ENCODE measurements around the gene RFESD. TPM values are rescaled to one million over a fixed set of nuclear protein-coding genes. Genes with fewer than 3 reads are reported as not detected.

RFESD gene
- total and polyA plus RNA-seq, 7 donors = 1.2 to 4.9 (median 1.7) TPM; not detected in 1

DNA sequence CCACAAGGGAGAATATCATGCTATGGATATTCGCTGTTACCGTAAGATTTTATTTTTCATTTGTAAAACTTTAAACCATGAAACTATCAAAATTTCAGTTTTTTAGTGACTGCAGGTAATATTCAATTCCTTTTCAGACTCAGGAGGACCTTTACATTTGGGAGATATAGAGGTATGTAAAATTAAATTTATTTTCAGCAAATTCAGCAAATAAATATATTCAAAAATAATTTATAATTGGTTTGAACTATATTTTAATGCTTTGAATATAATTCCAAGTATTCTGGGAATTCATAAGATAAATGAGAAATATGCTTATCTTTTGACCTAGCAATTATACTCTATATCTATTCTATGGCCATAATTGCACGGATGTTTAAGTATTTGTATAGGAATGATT lies 7.6 kb downstream of the RFESD start:
- H3K4me3 ChIP-seq = no peak overlapping the region
- H3K9me3 ChIP-seq = no peaks in the 10 kb centered on the region
- H3K36me3 ChIP-seq = peaks cover 0 to 5% (median 0%) of the 10 kb centered on the region in 4 donors
- intact Hi-C loops (cut with DNase I) = no loop called here
- H3K4me1 ChIP-seq = no peaks in the 10 kb centered on the region
- DNase-seq = no peak
- 93 to 98% methylated on average over 3 of the region's 3 CpGs for WGBS, 2 donors
- TF ChIP-seq POLR2A (IDR thresholded peaks at IDR 0.05) = no peak
- no peak for TF ChIP-seq CTCF (IDR thresholded peaks at IDR 0.05)
- no peak for TF ChIP-seq EP300 (IDR thresholded peaks at IDR 0.05)
- TF ChIP-seq POLR2AphosphoS5 (IDR thresholded peaks at IDR 0.05) = no peak
- no peaks in the 10 kb centered on the region for H3K27me3 ChIP-seq
- no peak overlapping the region for H3K27ac ChIP-seq

GRCh38 chr5:95655575-95655974 lies 9.0 kb downstream of the RFESD start:
- H3K9me3 ChIP-seq = no peaks in the 10 kb centered on the region
- no peak overlapping the region for H3K4me3 ChIP-seq
- no peaks in the 10 kb centered on the region for H3K4me1 ChIP-seq
- H3K27me3 ChIP-seq = no peaks in the 10 kb centered on the region
- 74 to 93% methylated on average over 1 of the region's 1 CpG for WGBS, 2 donors
- intact Hi-C loops (cut with DNase I) = no loop called here
- H3K27ac ChIP-seq = no peak overlapping the region
- no peak for TF ChIP-seq EP300 (IDR thresholded peaks at IDR 0.05)
- TF ChIP-seq POLR2AphosphoS5 (IDR thresholded peaks at IDR 0.05) = no peak
- no peak for TF ChIP-seq CTCF (IDR thresholded peaks at IDR 0.05)
- TF ChIP-seq POLR2A (IDR thresholded peaks at IDR 0.05) = no peak
- peaks cover 0 to 5% (median 0%) of the 10 kb centered on the region in 4 donors for H3K36me3 ChIP-seq
- no peak for DNase-seq

DNA sequence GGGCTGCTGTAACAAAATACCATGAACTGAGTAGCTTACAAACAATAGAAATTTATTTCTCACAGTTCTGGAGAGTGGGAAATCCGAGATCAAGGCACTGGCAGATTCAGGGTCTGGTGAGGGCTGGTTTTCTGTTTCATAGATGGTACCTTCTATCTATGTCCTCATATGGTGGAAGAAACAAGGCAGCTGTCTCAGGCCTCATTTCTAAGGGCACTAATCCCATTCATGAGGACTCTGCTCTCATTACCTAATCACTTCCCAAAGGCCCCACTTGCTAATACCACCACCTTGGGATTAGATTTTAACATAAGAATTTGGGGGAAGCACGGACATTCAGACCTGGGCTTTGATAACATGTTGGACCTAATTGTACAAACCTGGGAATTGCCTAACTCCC lies 13.5 kb downstream of the RFESD start:
- H3K4me3 ChIP-seq = no peak overlapping the region
- intact Hi-C loops (cut with DNase I) = loop anchor here (5.0 kb wide), 1 partner anchor 102 kb away; no protein-coding TSS in a partner anchor
- no peak for TF ChIP-seq POLR2A (IDR thresholded peaks at IDR 0.05)
- peaks cover 0 to 13% (median 5%) of the 10 kb centered on the region in 4 donors for H3K4me1 ChIP-seq
- no peak for DNase-seq
- H3K36me3 ChIP-seq = no peaks in the 10 kb centered on the region
- WGBS, 2 donors = 92 to 93% methylated on average over 2 of the region's 2 CpGs
- no peak overlapping the region for H3K27ac ChIP-seq
- H3K9me3 ChIP-seq = no peaks in the 10 kb centered on the region
- H3K27me3 ChIP-seq = no peaks in the 10 kb centered on the region

- no peaks in the 10 kb centered on the region for H3K9me3 ChIP-seq
- no peak overlapping the region for H3K4me3 ChIP-seq
- intact Hi-C loops (cut with DNase I) = loop anchor here (5.0 kb wide), 1 partner anchor 99 kb away; no protein-coding TSS in a partner anchor
- H3K36me3 ChIP-seq = no peaks in the 10 kb centered on the region
- H3K27ac ChIP-seq = no peak overlapping the region
- H3K27me3 ChIP-seq = no peaks in the 10 kb centered on the region
- no peak for TF ChIP-seq EP300 (IDR thresholded peaks at IDR 0.05)
- no peak for TF ChIP-seq POLR2A (IDR thresholded peaks at IDR 0.05)
- TF ChIP-seq POLR2AphosphoS5 (IDR thresholded peaks at IDR 0.05) = no peak
- TF ChIP-seq CTCF (IDR thresholded peaks at IDR 0.05) = no peak
- no peak for DNase-seq
- H3K4me1 ChIP-seq = peaks cover 0 to 14% (median 7%) of the 10 kb centered on the region in 4 donors
Observed at GRCh38 chr5:95662946-95663345, 16.4 kb downstream of the RFESD start.

DNA sequence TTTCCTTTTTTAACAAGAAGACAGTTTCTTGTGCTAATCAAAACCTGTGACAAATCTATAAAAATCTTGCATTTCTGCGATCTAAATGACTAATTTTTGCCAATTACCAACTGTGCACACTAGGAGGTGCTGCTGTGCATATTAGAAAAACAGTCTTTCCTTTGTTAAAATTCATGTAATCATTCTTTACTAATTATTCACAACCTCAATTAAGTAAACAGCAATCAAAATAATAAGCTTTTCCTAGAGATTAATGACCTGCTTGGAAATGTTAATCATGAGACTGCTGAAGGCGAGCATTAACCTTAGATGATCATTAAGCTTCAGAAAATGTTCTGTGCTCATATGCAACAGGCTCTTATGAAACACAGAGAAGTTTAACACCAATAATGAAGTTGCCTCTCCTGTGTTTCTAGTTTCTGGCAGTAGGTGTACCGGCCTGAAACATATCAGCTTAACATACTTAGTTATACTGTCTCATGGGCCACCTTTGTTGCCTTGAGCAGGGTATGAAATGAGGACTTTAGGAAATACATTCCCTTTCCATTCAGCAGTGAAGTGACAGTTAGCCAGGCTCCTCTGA lies 17.7 kb downstream of the RFESD start:
- no peak for DNase-seq
- no peaks in the 10 kb centered on the region for H3K9me3 ChIP-seq
- intact Hi-C loops (cut with DNase I) = loop anchor here (1.0 to 5.0 kb wide), 2 partner anchors 98 to 183 kb away; no protein-coding TSS in a partner anchor
- 11 to 17% methylated on average over 3 of the region's 3 CpGs for WGBS, 2 donors
- no peaks in the 10 kb centered on the region for H3K36me3 ChIP-seq
- TF ChIP-seq CTCF (IDR thresholded peaks at IDR 0.05) (peak; percentile 63 to 81 (median 74)), POLR2AphosphoS5 (IDR thresholded peaks at IDR 0.05) (no peak), EP300 (IDR thresholded peaks at IDR 0.05) (no peak), POLR2A (IDR thresholded peaks at IDR 0.05) (no peak)
- H3K4me3 ChIP-seq = no peak overlapping the region
- peaks cover 0 to 26% (median 14%) of the 10 kb centered on the region in 4 donors for H3K4me1 ChIP-seq
- H3K27ac ChIP-seq = peak overlapping the region; percentile 15 to 68 (median 49)
- no peaks in the 10 kb centered on the region for H3K27me3 ChIP-seq

Measured in sigmoid colon (tissue), 7 donors.